K562 (cell line): ENCODE measurements around the gene ZBTB22. TPM values are rescaled to one million over a fixed set of nuclear protein-coding genes. Genes with fewer than 3 reads are reported as not detected.
A peak's percentile ranks its signal among the peaks of the same experiment; 100 is the strongest.

Experiments
- HLTF ChIP-seq: fragments of 450-650 bp; IDR thresholded peaks from 2 replicates; pipeline ENCODE4 v1.6.1; 2016
- MAZ ChIP-seq, 2 experiments: fragments of 450-650 bp in 1 of 2; sonication (generic) in 1 of 2; formaldehyde crosslinking; IDR thresholded peaks in 1 of 2; conservative IDR thresholded peaks in 1 of 2; 2 replicates each; pipeline versions ENCODE4 v1.4.0 to v1.5.0; 2020; ENCODE audit warnings: mild to moderate bottlenecking in 1 of 2, missing genetic modification reagents in 1 of 2
- polyA plus RNA-seq, 8 experiments: library from polyadenylated mRNA; depleted of rRNA in 4 of 8; stranded (reverse) in 5 of 8; unstranded in 3 of 8; fragments of >200 nt; fragmentation: Nextera tagmentation in 2 of 8; fragmentation: Illumina TruSeq in 1 of 8; extraction: Ambion mirVana in 2 of 8; extraction: Trizol in 1 of 8; gene quantifications; 2 replicates each; pipeline versions ENCODE4 v1.2.1 to v1.2.3, GENCODE V29; 2011 to 2014; ENCODE audit warnings: inconsistent platforms in 1 of 8, missing spikeins in 1 of 8
- total RNA-seq, 7 experiments: library from RNA; depleted of rRNA in 6 of 7; stranded (reverse); fragments of >200 nt in 6 of 7; fragmentation: Illumina TruSeq in 2 of 7; extraction: Trizol in 2 of 7; gene quantifications; 2 replicates each; pipeline versions ENCODE4 v1.2.1 to v1.2.3, GENCODE V29; 2011 to 2021; ENCODE audit warnings: low replicate concordance in 1 of 7
- TF ChIP-seq, protein P1 (sequence below), 2 experiments: fragments of 450-650 bp; IDR thresholded peaks; 2 replicates each; pipeline ENCODE4 v1.6.1; 2018; ENCODE audit warnings: mild to moderate bottlenecking in 2 of 2, low read depth in 1 of 2; ENCODE audit not compliant: partially characterized antibody in 2 of 2

The ZBTB22 gene
- total and polyA plus RNA-seq, 9 of the 15 experiments (the other 6 are each of a cell fraction or from before 2014, with no cell fraction given): 0.21 to 11.9 (median 7.1) TPM

DNA sequence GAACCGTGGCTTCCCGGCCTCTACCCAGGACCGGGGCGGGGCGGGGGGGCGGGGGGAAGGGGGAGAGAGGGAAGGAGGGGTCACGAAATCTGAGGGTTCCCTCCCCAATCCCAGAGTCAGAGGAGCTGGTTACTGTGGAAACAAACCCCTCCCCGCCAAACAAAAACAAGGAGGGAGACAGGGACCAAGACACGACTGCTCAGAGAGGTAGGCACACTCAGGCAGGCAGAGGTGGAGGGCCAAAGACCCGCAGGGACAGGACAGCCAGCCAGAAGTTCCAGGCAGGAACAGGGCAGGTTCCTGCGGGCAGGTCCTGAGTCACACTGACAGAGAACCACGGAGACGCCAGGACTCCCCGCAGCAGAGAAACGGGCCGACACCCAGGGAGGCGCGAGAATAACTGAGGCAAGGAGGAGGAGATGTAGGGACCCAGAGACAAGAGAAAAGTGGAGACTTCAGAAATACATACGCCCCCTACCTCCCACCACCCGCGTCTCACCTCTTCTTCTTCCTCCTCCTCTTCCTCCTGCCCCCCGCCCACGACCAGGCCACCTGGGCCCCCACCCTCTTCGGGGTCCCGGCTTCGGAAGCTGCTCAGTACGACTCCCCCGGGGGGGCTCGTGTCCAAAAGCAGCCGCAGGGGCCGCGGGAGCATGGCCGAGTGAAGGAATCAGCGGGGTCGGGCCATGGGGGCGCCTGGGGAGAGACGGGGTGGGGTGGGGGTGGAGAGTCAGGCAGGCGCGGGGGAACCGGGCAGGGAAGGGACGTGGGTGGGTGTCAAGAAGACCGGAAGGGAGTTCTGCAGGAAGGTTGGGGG, 19.4 kb downstream of the ZBTB22 start (continued):
- TF ChIP-seq, protein P1, sequence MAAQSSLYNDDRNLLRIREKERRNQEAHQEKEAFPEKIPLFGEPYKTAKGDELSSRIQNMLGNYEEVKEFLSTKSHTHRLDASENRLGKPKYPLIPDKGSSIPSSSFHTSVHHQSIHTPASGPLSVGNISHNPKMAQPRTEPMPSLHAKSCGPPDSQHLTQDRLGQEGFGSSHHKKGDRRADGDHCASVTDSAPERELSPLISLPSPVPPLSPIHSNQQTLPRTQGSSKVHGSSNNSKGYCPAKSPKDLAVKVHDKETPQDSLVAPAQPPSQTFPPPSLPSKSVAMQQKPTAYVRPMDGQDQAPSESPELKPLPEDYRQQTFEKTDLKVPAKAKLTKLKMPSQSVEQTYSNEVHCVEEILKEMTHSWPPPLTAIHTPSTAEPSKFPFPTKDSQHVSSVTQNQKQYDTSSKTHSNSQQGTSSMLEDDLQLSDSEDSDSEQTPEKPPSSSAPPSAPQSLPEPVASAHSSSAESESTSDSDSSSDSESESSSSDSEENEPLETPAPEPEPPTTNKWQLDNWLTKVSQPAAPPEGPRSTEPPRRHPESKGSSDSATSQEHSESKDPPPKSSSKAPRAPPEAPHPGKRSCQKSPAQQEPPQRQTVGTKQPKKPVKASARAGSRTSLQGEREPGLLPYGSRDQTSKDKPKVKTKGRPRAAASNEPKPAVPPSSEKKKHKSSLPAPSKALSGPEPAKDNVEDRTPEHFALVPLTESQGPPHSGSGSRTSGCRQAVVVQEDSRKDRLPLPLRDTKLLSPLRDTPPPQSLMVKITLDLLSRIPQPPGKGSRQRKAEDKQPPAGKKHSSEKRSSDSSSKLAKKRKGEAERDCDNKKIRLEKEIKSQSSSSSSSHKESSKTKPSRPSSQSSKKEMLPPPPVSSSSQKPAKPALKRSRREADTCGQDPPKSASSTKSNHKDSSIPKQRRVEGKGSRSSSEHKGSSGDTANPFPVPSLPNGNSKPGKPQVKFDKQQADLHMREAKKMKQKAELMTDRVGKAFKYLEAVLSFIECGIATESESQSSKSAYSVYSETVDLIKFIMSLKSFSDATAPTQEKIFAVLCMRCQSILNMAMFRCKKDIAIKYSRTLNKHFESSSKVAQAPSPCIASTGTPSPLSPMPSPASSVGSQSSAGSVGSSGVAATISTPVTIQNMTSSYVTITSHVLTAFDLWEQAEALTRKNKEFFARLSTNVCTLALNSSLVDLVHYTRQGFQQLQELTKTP (IDR thresholded peaks at IDR 0.05; ENCODE audit: low read depth in 1 of 2, partially characterized antibody in 2 of 2): peak in 1 of 2 experiments; percentile 61
- no peak; a peak in 2 of 4 replicates for TF ChIP-seq MAZ (CRISPR knock-in tag; conservative IDR thresholded peaks at IDR 0.05 in 1 of 2, IDR thresholded peaks at IDR 0.05 in 1 of 2)
- TF ChIP-seq HLTF: no peak
